Gastrocnemius medialis (tissue), 4 donors: ENCODE data around the gene PPP3CA.
A peak's percentile ranks its signal among the peaks of the same experiment; 100 is the strongest.

Source experiments
- POLR2A ChIP-seq, 2 donors: fragments of 450-650 bp; IDR thresholded peaks; one replicate each; pipeline ENCODE4 v1.6.1; 2017; ENCODE audit warnings: antibody characterized with exemption in 2 of 2, mild to moderate bottlenecking in 2 of 2, moderate library complexity in 2 of 2
- TF ChIP-seq, protein P1 (sequence below), 5 experiments: fragments of 450-650 bp in 3 of 5; fragments of 200-600 bp in 2 of 5; sonication (generic) in 2 of 5; IDR thresholded peaks in 4 of 5; conservative IDR thresholded peaks in 1 of 5; 1 replicate in 4 of 5; 2 replicates in 1 of 5; pipeline ENCODE4 v1.5.1; 2016 to 2019; ENCODE audit warnings: antibody characterized with exemption in 5 of 5, mild to moderate bottlenecking in 3 of 5, moderate library complexity in 3 of 5

DNA sequence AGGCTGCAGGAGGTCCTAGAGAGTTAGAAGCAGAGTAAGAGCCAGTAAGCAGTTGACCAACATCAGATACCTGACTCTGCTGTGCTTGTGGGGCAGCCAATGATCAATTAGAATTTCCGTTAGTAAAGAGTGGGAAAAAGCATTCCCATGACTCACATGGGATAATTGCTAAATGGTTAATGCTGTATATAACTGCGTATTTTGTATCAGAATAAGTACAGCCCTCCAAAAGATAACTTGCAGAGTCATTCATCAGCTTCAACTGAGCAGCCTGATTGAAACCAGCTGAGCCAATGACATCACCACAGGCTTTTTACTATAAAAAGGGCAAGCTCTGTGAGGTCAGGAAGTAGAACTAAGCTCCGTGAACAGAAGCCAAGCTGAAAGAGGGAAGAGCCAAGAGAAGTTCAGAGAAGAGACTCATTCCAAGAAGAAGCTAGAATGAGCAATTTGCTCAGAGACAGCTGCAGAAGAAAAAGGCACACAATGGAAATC is 67.9 kb downstream of the PPP3CA start:
- peak in 1 of 2 donors; percentile 11 for TF ChIP-seq POLR2A (IDR thresholded peaks at IDR 0.05)
- TF ChIP-seq, protein P1, sequence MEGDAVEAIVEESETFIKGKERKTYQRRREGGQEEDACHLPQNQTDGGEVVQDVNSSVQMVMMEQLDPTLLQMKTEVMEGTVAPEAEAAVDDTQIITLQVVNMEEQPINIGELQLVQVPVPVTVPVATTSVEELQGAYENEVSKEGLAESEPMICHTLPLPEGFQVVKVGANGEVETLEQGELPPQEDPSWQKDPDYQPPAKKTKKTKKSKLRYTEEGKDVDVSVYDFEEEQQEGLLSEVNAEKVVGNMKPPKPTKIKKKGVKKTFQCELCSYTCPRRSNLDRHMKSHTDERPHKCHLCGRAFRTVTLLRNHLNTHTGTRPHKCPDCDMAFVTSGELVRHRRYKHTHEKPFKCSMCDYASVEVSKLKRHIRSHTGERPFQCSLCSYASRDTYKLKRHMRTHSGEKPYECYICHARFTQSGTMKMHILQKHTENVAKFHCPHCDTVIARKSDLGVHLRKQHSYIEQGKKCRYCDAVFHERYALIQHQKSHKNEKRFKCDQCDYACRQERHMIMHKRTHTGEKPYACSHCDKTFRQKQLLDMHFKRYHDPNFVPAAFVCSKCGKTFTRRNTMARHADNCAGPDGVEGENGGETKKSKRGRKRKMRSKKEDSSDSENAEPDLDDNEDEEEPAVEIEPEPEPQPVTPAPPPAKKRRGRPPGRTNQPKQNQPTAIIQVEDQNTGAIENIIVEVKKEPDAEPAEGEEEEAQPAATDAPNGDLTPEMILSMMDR (IDR thresholded peaks at IDR 0.05 in 4 of 5, conservative IDR thresholded peaks at IDR 0.05 in 1 of 5): no peak
